GM19351 (cell line): ENCODE results near the gene SMPD1.

Experiments used
- ATAC-seq: cut with Tn5 transposase; IDR thresholded peaks from one replicate; pipeline ENCODE4 v1.9.1; 2021; ENCODE audit warnings: mild to moderate bottlenecking, moderate library complexity; ENCODE audit not compliant: unreplicated experiment

SMPD1 gene

GRCh38 chr11:6389905-6390717 is at the start of gene SMPD1:
SMPD1 (plus strand) TSS chr11:6390474; CDS start chr11:6390599, 125 bp downstream.
- peak; percentile 94 for ATAC-seq

- ATAC-seq = no peak
These were observed 44.9 kb upstream of the SMPD1 start for GRCh38 chr11:6345366-6345765.

- no peak for ATAC-seq
These were observed 40.2 kb upstream of the SMPD1 start for GRCh38 chr11:6350043-6350442.

GRCh38 chr11:6350486-6350885 is 39.8 kb upstream of the SMPD1 start:
- ATAC-seq = no peak

GRCh38 chr11:6351782-6352382 is 38.4 kb upstream of the SMPD1 start:
- ATAC-seq = peak; percentile 52

GRCh38 chr11:6353367-6353987 is 36.8 kb upstream of the SMPD1 start:
- peak; percentile 74 for ATAC-seq

GRCh38 chr11:6354651-6355485 is 35.4 kb upstream of the SMPD1 start:
- no peak for ATAC-seq

- no peak for ATAC-seq
These were observed 33.7 kb upstream of the SMPD1 start for GRCh38 chr11:6356503-6357055.

- peak; percentile 58 for ATAC-seq
These were observed 33.1 kb upstream of the SMPD1 start for GRCh38 chr11:6357222-6357621.

GRCh38 chr11:6360183-6360582 is 30.1 kb upstream of the SMPD1 start:
- ATAC-seq = no peak

GRCh38 chr11:6362185-6362872 is 27.9 kb upstream of the SMPD1 start:
- no peak for ATAC-seq

GRCh38 chr11:6362873-6363678 is 27.2 kb upstream of the SMPD1 start:
- ATAC-seq = peak; percentile 99

- ATAC-seq = no peak
These were observed 24.6 kb upstream of the SMPD1 start for GRCh38 chr11:6365659-6366058.

GRCh38 chr11:6371825-6372224 is 18.4 kb upstream of the SMPD1 start:
- no peak for ATAC-seq

- peak; percentile 54 for ATAC-seq
These were observed 12.2 kb upstream of the SMPD1 start for GRCh38 chr11:6377902-6378639.

- ATAC-seq = no peak
These were observed 11.7 kb upstream of the SMPD1 start for GRCh38 chr11:6378640-6378989.

- ATAC-seq = no peak
These were observed 5.1 kb upstream of the SMPD1 start for GRCh38 chr11:6385046-6385777.
